ENCODE measurements around the gene KCNMB3. TPM values are rescaled to one million over a fixed set of nuclear protein-coding genes. Genes with fewer than 3 reads are reported as not detected.

The KCNMB3 gene, protein sequence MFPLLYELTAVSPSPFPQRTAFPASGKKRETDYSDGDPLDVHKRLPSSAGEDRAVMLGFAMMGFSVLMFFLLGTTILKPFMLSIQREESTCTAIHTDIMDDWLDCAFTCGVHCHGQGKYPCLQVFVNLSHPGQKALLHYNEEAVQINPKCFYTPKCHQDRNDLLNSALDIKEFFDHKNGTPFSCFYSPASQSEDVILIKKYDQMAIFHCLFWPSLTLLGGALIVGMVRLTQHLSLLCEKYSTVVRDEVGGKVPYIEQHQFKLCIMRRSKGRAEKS
- total RNA-seq, result 0.94 and 1.3 TPM in 2 replicates

DNA sequence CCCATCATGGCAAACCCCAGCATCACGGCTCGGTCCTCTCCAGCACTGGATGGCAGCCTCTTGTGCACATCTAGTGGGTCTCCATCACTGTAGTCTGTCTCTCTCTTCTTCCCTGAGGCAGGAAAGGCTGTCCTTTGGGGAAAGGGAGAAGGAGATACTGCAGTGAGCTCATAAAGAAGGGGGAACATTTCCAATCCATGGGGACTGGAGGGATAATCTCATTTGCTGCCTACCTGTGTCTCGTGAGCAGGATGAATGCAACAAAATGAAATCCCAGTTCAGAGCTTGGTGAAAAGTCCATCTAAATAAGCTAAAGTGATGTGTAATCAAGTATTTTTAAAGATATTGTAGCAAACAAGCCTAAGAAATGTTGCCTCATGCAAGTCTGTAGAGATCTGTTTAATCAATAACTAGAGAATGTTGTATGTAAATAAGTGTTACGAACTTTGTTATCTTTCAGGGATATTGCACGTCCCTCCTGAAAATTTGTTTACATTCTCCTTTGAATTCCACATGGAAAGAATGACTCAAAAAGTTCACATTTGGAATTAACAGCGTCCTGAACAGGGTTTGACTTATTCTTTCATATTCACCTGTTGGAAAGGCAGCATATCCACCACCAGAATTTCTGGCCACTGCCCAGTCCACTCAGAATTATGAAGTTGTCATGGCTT is at the start of gene KCNMB3:
TSS of gene KCNMB3 (minus strand) at position 312 of the 674 bp plus-strand sequence. CDS start at position 188, 124 bp downstream.

Other genes with a start within 250 kb of the KCNMB3 start
- 29.8 and 36.7 TPM in 2 replicates for gene ZMAT3, start 179.3 kb downstream of the KCNMB3 start, total RNA-seq
- 21.4 and 21.8 TPM in 2 replicates for gene PIK3CA, start 102.8 kb downstream of the KCNMB3 start, total RNA-seq
- gene ZNF639, start 71.9 kb upstream of the KCNMB3 start, total RNA-seq, result 19.5 and 19.9 TPM in 2 replicates
- gene MFN1, start 96.6 kb upstream of the KCNMB3 start, total RNA-seq, result 40.7 and 48.8 TPM in 2 replicates
- gene GNB4, start 200.4 kb upstream of the KCNMB3 start, total RNA-seq, result 42.7 and 46.7 TPM in 2 replicates

Measured in bronchial smooth muscle cell (primary cell).